Panc1 (cell line): ENCODE data around the gene ANO9. TPM values are rescaled to one million over a fixed set of nuclear protein-coding genes. Genes with fewer than 3 reads are reported as not detected.

Source experiments
- ATAC-seq: fragments of 200-7000 bp; cut with Tn5 transposase; 2 replicates; pipeline ENCODE4 v1.9.1; 2020; ENCODE audit warnings: mild to moderate bottlenecking, moderate library complexity
- BruUV-seq: library from RNA; stranded (reverse); fragments of 400-500 nt; replicated peaks from 2 replicates; lab custom pipeline; 2021; lab: Mats Ljungman, UMichigan
- CTCF ChIA-PET: fragments of 300-600 bp; sonication (Branson Sonifier 250); formaldehyde crosslinking; loops from one replicate; lab custom pipeline; 2022; ENCODE audit warnings: antibody characterized with exemption; lab: Charles Lee
- POLR2A ChIA-PET: fragments of 300-600 bp; sonication (Branson Sonifier 250); formaldehyde crosslinking; loops from one replicate; lab custom pipeline; 2022; ENCODE audit warnings: antibody characterized with exemption; lab: Charles Lee
- DNase-seq: peaks from one replicate; pipeline ENCODE4 v3.0.0-alpha.2; 2010; ENCODE audit warnings: low read depth, low spot score
- H3K27ac ChIP-seq: 2 replicates; pipeline ENCODE4 v1.5.1; 2011; ENCODE audit warnings: mild to moderate bottlenecking, low read length, inconsistent platforms
- H3K27me3 ChIP-seq: fragments of 200-500 bp; sonication (Bioruptor generic); 2 replicates; pipeline ENCODE4 v1.6.0; 2014; ENCODE audit warnings: low read length, inconsistent platforms; ENCODE audit not compliant: control insufficient read depth, insufficient read depth
- H3K36me3 ChIP-seq: fragments of 200-500 bp; sonication (Bioruptor generic); 2 replicates; pipeline ENCODE4 v1.5.1; 2014; ENCODE audit warnings: inconsistent platforms, mild to moderate bottlenecking, low read length, moderate library complexity; ENCODE audit not compliant: control insufficient read depth, insufficient read depth
- H3K4me1 ChIP-seq: 2 replicates; pipeline ENCODE4 v1.5.1; 2011; ENCODE audit warnings: inconsistent platforms, mild to moderate bottlenecking, low read length, moderate library complexity; ENCODE audit not compliant: control insufficient read depth, insufficient read depth
- H3K4me3 ChIP-seq, 2 experiments: 2 replicates each; pipeline ENCODE4 v1.5.1; 2011 to 2012; ENCODE audit warnings: low read depth in 2 of 2, low read length in 2 of 2, mild to moderate bottlenecking in 2 of 2, inconsistent platforms in 1 of 2, moderate library complexity in 1 of 2
- H3K9me3 ChIP-seq: fragments of 200-500 bp; sonication (Bioruptor generic); 2 replicates; pipeline ENCODE4 v1.5.1; 2014; ENCODE audit warnings: low read depth, mild to moderate bottlenecking, inconsistent platforms, low read length, moderate library complexity; ENCODE audit not compliant: control insufficient read depth, insufficient read depth
- POLR2AphosphoS5 ChIP-seq: IDR thresholded peaks from 2 replicates; pipeline ENCODE4 v1.6.1; 2012; ENCODE audit warnings: mild to moderate bottlenecking, low read depth, low read length, moderate library complexity
- SIN3A ChIP-seq: IDR thresholded peaks from 2 replicates; pipeline ENCODE4 v1.6.1; 2012; ENCODE audit warnings: low read depth, mild to moderate bottlenecking, low read length, moderate library complexity, borderline replicate concordance; ENCODE audit not compliant: insufficient read depth
- TCF7L2 ChIP-seq: IDR thresholded peaks from 2 replicates; pipeline ENCODE4 v1.6.1; 2011; ENCODE audit warnings: mild to moderate bottlenecking, low read depth, low read length, inconsistent platforms
- in situ Hi-C: cut with HindIII; loops from 2 replicates; pipeline ENCODE4 v1.10.0; 2016; ENCODE audit warnings: low sequenced_read_pairs, low pct_unique_long_range_greater_than_20kb
- intact Hi-C: fragments of 100-400 bp; cut with micrococcal nuclease; formaldehyde crosslinking; loops from one replicate; pipeline ENCODE4 v1.10.0; 2022; ENCODE audit not compliant: unreplicated experiment
- total RNA-seq: library from RNA; stranded (reverse); gene quantifications from one replicate; pipeline ENCODE4 v1.2.1, GENCODE V29; 2021; ENCODE audit not compliant: unreplicated experiment
- TF ChIP-seq, protein P1 (sequence below), 2 experiments: IDR thresholded peaks; 2 replicates each; pipeline ENCODE4 v1.6.1; 2011 to 2012; ENCODE audit warnings: low read depth in 2 of 2, control low read depth in 1 of 2, low read length in 1 of 2, mild to moderate bottlenecking in 1 of 2, moderate library complexity in 1 of 2; ENCODE audit not compliant: insufficient read depth in 1 of 2
- TF ChIP-seq, protein P2 (sequence below): fragments of 450-650 bp; IDR thresholded peaks from 2 replicates; pipeline ENCODE4 v1.5.1; 2017; ENCODE audit warnings: mild to moderate bottlenecking

ANO9 gene
- total RNA-seq, 1 experiment from 2014 or later: 61.4 TPM

DNA sequence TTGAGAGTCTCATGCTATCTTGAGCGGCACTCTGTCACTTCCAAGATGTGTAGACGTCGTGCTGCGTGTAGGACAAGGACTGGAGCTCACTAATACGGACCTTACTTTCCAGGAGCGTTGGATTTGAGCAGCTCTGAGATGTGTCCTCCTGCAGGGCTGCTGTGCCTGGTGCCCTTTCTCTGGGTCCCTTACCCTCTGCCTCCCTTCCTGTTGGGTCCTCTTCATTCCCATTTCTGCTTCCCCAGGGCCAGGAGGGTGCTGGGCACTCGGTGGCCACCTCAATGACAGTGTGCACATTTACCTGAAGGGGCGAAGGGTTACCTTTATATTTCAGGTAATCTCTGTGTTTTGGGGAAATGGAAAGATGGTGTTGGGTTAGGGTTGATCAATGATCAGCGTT, 12.2 kb upstream of the ANO9 start:
- Histone ChIP-seq H3K27ac (no peak overlapping the region), H3K9me3 (no peaks in the 10 kb centered on the region), H3K4me1 (peaks cover 16% of the 10 kb centered on the region), H3K27me3 (no peaks in the 10 kb centered on the region), H3K4me3 (no peak overlapping the region), H3K36me3 (peaks cover 5% of the 10 kb centered on the region; the same call in 1 of the 2 replicates)
- ChIA-PET POLR2A (no interaction called here), CTCF (interaction anchor here (1.8 kb wide), 1 partner anchor 19 kb away, joined by 5 read pairs; no protein-coding TSS in a partner anchor)
- ATAC-seq (no peak), DNase-seq (no peak)
- in situ Hi-C loops (no loop called here), intact Hi-C loops (loop anchor here (5.0 kb wide), 1 partner anchor 63 kb away; no protein-coding TSS in a partner anchor)
- TF ChIP-seq TCF7L2: no peak
- TF ChIP-seq, protein P1, sequence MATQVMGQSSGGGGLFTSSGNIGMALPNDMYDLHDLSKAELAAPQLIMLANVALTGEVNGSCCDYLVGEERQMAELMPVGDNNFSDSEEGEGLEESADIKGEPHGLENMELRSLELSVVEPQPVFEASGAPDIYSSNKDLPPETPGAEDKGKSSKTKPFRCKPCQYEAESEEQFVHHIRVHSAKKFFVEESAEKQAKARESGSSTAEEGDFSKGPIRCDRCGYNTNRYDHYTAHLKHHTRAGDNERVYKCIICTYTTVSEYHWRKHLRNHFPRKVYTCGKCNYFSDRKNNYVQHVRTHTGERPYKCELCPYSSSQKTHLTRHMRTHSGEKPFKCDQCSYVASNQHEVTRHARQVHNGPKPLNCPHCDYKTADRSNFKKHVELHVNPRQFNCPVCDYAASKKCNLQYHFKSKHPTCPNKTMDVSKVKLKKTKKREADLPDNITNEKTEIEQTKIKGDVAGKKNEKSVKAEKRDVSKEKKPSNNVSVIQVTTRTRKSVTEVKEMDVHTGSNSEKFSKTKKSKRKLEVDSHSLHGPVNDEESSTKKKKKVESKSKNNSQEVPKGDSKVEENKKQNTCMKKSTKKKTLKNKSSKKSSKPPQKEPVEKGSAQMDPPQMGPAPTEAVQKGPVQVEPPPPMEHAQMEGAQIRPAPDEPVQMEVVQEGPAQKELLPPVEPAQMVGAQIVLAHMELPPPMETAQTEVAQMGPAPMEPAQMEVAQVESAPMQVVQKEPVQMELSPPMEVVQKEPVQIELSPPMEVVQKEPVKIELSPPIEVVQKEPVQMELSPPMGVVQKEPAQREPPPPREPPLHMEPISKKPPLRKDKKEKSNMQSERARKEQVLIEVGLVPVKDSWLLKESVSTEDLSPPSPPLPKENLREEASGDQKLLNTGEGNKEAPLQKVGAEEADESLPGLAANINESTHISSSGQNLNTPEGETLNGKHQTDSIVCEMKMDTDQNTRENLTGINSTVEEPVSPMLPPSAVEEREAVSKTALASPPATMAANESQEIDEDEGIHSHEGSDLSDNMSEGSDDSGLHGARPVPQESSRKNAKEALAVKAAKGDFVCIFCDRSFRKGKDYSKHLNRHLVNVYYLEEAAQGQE (IDR thresholded peaks at IDR 0.05; ENCODE audit: insufficient read depth in 1 of 2, low read depth in 2 of 2, low read length in 1 of 2): no peak
- TF ChIP-seq, protein P2, sequence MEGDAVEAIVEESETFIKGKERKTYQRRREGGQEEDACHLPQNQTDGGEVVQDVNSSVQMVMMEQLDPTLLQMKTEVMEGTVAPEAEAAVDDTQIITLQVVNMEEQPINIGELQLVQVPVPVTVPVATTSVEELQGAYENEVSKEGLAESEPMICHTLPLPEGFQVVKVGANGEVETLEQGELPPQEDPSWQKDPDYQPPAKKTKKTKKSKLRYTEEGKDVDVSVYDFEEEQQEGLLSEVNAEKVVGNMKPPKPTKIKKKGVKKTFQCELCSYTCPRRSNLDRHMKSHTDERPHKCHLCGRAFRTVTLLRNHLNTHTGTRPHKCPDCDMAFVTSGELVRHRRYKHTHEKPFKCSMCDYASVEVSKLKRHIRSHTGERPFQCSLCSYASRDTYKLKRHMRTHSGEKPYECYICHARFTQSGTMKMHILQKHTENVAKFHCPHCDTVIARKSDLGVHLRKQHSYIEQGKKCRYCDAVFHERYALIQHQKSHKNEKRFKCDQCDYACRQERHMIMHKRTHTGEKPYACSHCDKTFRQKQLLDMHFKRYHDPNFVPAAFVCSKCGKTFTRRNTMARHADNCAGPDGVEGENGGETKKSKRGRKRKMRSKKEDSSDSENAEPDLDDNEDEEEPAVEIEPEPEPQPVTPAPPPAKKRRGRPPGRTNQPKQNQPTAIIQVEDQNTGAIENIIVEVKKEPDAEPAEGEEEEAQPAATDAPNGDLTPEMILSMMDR: no peak
- no peak for TF ChIP-seq POLR2AphosphoS5
- no peak for TF ChIP-seq SIN3A
- no TSS peak for BruUV-seq

DNA sequence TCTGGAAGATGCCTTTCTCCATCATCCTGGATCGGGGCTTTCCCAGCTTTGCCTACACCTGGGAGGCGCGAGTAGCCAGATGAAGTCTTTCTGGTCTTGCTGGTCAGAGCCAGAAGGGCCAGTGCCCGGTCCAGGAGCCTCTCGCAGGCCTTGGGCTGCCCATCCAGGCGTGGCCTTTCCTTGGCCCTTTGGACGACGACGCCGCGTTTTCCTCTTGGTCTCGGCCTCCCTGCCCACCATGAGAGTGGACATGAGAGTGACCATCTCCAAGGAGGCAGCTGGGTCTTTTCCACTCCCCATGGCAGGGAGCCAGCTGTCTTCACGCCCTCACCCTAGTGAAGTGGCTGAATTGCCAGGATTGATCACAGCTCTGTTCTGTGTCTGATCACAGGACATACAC, 11.8 kb upstream of the ANO9 start:
- DNase-seq (no peak), ATAC-seq (no peak)
- Histone ChIP-seq H3K4me3 (no peak overlapping the region), H3K27me3 (no peaks in the 10 kb centered on the region), H3K4me1 (peaks cover 20% of the 10 kb centered on the region), H3K9me3 (no peaks in the 10 kb centered on the region), H3K36me3 (peaks cover 5% of the 10 kb centered on the region; the same call in 1 of the 2 replicates), H3K27ac (no peak overlapping the region)
- ChIA-PET POLR2A (no interaction called here), CTCF (interaction anchor here (1.8 kb wide), 1 partner anchor 20 kb away, joined by 5 read pairs; no protein-coding TSS in a partner anchor)
- in situ Hi-C loops (no loop called here), intact Hi-C loops (loop anchor here (5.0 kb wide), 1 partner anchor 64 kb away; no protein-coding TSS in a partner anchor)
- BruUV-seq: no TSS peak
- TF ChIP-seq TCF7L2: no peak

DNA sequence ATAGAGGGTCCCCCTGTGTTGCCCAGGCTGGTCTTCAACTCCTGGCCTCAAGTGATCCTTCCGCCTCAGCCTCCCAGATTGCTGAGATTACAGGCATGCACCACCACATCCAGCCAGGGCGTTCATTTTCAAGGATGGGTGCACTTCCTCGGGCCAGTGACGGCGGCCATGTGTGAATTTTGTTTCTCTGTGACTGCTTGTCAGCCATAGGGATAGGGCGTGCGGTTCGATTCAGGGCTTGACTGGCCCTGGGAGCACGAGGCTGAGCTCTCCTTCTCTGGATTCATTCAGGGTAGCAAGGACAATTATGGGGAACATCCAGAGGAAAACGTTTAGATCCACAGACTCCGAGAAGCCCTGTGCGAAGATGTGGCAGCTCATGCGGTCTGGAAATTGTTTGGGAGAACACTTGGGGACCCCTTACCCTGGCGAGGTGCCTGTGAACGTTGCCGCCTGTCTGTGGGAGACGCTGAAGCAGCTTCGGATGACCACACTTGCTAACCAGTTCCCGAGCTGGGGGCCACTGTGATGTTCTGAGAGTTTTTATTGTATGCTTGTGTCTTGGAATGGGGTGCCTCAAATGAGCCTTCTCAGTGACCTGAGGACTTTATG, 11.2 kb upstream of the ANO9 start:
- BruUV-seq: TSS peak; percentile 7
- Histone ChIP-seq H3K9me3 (no peaks in the 10 kb centered on the region), H3K36me3 (peaks cover 5% of the 10 kb centered on the region; the same call in 1 of the 2 replicates), H3K4me3 (no peak overlapping the region), H3K27ac (no peak overlapping the region), H3K27me3 (no peaks in the 10 kb centered on the region), H3K4me1 (peaks cover 21% of the 10 kb centered on the region)
- ChIA-PET POLR2A (no interaction called here), CTCF (interaction anchor here (1.8 kb wide), 1 partner anchor 20 kb away, joined by 5 read pairs; no protein-coding TSS in a partner anchor)
- intact Hi-C loops (loop anchor here (5.0 kb wide), 1 partner anchor 64 kb away; no protein-coding TSS in a partner anchor), in situ Hi-C loops (no loop called here)
- ATAC-seq (no peak), DNase-seq (no peak)
- TF ChIP-seq POLR2AphosphoS5: no peak
- TF ChIP-seq SIN3A: no peak
- TF ChIP-seq, protein P2: no peak
- TF ChIP-seq TCF7L2: no peak
- TF ChIP-seq, protein P1 (IDR thresholded peaks at IDR 0.05; ENCODE audit: insufficient read depth in 1 of 2, low read depth in 2 of 2, low read length in 1 of 2): no peak
